Cortex of kidney (tissue), 1 donor: Measurements from ENCODE around the gene CA10.

Source experiments
- DNase-seq: peaks from one replicate; lab custom pipeline; 2025; lab: John Stamatoyannopoulos, UW

CA10 gene

DNA sequence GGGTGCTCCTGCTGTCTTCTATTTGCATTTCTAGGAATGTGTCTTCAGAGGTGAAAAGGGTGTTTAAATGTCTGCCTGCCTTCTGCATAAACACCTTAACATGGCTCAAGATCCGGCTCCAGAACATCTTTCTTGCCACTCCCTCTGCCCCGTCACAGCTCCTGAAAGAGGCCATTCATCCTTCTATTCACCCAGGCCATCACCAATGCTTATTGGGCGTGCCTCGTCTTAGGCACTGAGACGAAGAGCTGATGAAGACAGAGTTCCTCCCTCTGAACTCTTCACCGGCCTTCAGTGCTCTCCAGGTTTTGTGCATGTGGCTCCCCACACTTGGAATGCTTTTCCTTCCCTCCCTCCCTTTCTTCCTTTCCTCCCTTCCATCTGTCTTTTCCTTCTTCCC lies 511.4 kb downstream of the CA10 start:
- no peak for DNase-seq

DNA sequence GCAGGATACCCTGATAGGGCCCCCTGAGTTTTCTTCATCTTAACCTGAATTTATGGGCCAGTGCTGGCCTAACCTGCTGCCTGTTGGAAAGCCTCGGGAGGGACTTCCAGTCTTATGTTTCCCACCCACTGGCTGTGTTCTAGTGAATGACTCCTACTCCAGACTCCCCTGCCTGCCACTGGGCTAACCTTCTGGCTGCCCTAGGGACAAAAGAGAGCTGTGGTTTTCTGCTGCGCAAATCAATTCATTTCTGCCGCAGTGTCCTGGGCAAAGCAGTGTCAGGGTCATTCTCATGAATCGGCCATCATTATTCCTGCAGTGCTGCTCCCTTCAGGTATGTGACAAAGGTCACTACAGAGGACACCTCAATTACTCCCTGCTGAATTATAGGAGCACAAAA lies 512.0 kb downstream of the CA10 start:
- no peak for DNase-seq

DNA sequence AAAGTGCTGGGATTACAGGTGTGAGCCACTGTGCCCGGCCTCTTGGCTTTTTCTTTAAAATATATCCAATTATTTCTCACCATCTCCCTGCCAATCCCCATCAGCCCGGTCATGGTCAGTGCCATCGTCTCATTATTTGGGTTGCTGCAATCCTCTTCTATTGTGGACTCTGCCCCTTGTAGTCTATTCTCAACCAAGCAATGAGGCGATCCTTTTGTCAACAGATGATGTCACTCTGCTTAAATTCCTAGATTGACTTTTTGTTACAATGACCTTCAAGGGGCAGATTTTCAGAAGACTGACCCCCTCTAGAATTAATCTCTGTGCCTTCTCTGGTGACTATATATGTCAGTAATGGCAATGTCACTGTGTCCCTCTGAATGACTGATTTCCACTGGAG lies 513.5 kb downstream of the CA10 start:
- DNase-seq: no peak

DNA sequence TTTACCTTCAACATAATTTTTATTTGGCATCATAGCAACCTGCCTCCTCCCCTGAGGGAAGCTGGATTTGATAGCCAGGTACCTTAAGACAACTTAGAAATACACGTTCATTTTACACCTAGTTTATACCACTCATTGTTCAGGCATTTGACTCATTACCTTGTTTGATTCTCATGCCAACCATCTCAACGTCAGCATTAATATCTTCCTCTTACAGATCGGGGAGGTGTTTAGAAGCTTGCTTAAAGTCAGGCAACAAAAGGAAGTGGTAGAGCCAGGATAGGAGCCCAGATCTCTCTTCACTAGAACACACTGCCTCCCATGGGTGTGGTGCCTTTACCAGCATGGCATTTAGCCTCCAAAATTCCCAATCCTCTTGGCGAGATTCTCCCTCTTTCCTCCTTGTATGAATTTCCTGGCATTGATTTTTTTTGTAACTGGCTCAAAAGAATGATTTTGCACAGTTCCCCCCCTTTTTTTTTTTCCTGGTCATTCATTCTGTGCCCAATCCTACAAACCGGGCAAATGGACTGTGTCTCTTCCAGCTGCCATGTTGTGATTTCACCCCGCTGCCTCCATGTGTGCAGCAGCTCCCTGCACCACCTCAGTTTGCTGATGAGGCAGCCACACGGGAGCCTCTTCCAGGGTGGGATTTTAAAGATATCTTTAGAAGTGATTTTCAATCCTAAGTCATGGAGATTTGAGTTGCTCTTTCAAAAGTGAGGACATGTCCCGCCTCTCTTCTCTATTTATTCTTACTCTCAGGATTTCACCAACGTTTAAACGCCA lies 514.6 kb downstream of the CA10 start:
- no peak for DNase-seq

DNA sequence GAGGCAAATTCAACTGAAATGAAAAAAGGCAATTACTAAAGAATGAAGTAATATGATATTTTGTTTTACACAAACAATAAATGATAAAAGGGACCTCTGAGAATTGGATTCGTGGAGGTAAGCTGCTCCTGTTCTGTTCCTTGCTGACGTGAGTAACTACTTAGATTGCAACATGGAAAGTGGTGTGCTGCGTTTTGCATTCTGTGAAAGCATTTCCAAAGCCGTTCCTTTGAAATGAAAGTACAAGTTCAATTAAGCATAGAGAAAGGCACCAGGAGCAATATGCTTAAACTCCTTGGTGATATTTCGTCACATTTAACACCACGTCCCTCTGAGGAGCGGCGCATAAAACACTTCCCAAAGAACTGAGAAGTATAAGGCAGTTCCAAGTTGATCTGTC lies 516.5 kb downstream of the CA10 start:
- DNase-seq: no peak

DNA sequence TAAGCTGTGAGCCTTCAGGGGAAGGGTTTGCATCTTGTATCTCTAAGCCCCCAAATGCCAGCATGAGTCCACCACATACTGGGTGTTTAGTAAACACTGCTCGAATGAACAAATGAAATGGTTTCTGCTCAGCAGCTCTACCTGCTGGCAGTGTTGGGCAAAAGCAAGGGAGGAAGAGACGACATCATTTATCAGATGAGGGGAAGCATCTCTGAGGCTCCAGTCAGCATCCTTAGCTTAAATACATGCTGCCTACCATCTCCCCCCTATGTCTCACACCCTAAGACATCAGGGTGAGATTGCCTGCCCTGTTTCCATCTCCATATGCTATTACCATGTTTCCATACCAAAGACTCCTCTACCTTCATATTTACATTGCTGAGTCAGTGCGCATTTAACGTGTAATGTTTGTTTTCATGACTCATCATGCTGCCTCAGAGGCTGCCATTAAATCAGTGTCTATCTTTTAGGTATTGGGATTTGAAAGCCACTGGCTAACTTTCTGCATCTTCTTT lies 518.3 kb downstream of the CA10 start:
- DNase-seq: no peak

DNA sequence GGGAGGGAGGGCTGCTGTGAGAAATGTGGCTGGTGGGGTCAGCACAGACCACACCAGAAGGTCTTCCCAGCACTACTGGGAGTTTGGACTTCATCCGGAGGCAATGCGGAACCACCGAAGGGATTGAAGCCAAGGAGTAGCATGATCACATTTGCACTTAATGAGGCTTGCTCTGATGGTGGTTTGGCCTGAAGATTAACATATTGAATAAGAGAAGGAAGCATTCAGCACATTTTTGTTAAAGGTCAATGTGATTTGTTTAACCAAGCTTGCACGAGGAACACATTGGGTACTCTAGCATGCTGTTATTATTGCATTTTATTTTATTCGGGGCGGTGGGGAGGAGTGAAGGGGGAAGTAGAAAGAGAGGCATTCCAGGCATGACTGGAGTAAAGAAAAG lies 519.5 kb downstream of the CA10 start:
- DNase-seq: no peak

GRCh38 chr17:51636291-51636690 lies 522.2 kb downstream of the CA10 start:
- DNase-seq: no peak

GRCh38 chr17:51630101-51630671 lies 528.3 kb downstream of the CA10 start:
- no peak for DNase-seq

DNA sequence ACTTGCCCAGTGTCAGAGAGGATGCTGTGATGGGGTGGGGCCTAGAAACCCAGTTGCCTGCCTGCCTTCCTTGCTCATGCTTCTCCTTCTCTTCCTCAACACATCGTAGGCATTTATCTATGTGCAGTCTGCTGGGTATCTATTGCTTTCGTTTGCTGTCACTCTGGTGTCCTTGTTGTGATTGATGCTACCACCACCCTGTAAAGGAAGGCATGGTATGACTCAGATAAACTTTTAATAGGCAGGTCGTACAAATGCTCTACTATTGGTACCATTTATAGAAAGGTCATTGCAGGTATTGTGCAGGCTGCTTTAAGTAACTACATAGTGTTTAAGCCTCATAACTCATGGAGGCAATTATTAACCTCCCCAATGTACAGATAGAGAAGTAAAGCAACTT lies 529.3 kb downstream of the CA10 start:
- DNase-seq: no peak

- DNase-seq: no peak
Measured at GRCh38 chr17:51627779-51628178, 530.7 kb downstream of the CA10 start.

GRCh38 chr17:51618476-51618875 lies 540.0 kb downstream of the CA10 start:
- DNase-seq: no peak

- no peak for DNase-seq
Measured at GRCh38 chr17:51617986-51618385, 540.5 kb downstream of the CA10 start.

DNA sequence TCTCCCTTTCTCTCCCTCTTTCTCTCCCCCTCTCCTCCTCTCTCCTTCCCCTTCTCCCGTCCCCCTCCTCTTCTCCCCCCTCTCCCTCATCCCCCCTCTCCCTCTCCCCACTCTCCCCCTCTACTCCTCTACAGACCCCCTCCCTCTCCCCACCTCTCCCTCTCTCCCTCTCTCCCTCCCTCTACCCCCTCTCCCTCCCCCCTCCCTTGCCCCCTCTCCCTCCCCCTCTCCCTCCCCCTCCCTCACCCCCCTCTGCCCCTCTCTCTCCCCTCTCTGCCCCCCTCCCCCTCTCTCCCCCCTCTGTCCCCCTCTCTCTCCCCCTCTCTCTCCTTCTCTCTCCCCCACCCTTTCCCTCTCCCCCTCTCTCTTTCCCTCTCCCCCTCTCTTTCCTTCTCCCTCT lies 545.3 kb downstream of the CA10 start:
- DNase-seq: no peak

DNA sequence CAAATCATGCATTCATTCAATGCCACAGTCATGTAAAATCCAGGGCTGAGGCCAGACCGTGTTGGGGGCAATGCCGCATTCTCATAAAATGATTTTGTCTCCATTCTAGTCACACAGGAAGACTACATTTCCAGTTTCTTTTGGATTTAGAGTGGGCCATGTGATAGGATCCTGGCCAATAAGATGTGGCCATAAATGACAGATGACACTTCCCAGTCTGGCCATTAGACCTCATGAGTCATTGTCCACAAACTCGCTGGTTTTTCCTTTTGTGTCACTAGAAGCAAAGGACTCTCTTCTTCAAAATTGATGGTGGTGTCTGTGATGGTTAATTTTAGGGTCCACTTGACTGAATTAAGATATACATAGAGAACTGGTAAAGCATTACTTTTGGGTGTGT lies 545.8 kb downstream of the CA10 start:
- no peak for DNase-seq

DNA sequence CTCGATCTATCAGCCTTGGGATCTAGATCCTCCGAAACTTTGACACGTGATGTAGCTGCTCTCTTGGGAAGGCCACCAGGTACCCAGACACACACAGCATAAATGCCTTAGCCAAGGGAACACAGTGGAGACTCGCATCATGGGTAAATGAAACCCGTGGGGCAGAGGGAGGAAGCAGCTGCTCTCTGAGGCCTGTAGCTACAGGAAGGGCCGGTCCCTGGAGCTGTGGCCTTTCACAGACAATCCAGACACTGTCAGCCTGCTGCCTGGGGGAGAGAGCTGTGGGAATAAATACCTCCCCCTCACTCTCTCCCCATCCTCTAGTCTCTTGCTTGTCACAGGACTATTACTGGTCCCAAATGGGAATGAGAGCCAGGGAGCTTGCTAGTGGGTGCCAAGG lies 546.9 kb downstream of the CA10 start:
- DNase-seq: no peak

GRCh38 chr17:51610834-51611233 lies 547.7 kb downstream of the CA10 start:
- no peak for DNase-seq

- no peak for DNase-seq
Measured at GRCh38 chr17:51610155-51610554, 548.4 kb downstream of the CA10 start.

GRCh38 chr17:51608251-51608933 lies 550.1 kb downstream of the CA10 start:
- no peak for DNase-seq

- no peak for DNase-seq
Measured at GRCh38 chr17:51607512-51607911, 551.0 kb downstream of the CA10 start.

DNA sequence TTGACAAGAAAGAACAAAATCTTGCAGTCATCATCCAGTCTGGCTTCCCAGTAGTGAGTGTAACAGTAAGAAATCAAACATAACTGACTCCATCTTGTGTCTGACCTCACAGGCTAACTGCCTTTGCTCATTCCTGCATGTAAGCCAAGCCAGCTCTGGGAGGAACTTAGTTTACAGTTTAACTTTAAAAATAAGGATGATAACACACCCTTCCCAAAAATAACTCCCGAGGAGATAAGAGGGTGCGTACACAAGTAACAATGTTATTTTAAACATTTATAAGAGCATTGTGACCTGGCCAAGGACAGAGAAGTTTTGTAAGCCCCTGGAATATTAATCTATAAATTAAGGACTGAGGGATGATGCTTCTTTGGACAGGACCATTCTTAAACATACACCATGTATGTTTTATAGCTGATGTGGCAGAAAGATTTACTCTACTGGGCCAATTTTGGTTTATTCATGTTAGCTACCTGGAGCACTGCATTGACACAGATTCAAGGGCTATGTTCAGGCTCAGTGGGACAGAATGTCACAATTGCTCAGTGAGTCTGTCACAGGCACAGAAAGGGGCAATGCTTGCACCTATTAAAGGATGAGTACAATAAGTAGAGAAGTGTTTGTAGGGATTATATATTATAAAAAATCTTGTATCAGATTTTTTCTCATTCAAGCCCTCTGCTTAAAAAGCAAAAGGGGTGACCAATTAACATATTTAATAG lies 554.1 kb downstream of the CA10 start:
- DNase-seq: no peak

GRCh38 chr17:51601622-51602261 lies 556.8 kb downstream of the CA10 start:
- DNase-seq: no peak
